HG03097 (cell line): ENCODE measurements around the gene RASL12.
"Not testable (repeated sequence)": the region's sequence is repeated elsewhere in the genome, so short reads cannot be mapped to it uniquely, and the experiment has no call there.

Source experiments
- ATAC-seq: cut with Tn5 transposase; IDR thresholded peaks from one replicate; pipeline ENCODE4 v1.9.1; 2021; ENCODE audit not compliant: unreplicated experiment, low FRiP score

The RASL12 gene, protein sequence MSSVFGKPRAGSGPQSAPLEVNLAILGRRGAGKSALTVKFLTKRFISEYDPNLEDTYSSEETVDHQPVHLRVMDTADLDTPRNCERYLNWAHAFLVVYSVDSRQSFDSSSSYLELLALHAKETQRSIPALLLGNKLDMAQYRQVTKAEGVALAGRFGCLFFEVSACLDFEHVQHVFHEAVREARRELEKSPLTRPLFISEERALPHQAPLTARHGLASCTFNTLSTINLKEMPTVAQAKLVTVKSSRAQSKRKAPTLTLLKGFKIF

DNA sequence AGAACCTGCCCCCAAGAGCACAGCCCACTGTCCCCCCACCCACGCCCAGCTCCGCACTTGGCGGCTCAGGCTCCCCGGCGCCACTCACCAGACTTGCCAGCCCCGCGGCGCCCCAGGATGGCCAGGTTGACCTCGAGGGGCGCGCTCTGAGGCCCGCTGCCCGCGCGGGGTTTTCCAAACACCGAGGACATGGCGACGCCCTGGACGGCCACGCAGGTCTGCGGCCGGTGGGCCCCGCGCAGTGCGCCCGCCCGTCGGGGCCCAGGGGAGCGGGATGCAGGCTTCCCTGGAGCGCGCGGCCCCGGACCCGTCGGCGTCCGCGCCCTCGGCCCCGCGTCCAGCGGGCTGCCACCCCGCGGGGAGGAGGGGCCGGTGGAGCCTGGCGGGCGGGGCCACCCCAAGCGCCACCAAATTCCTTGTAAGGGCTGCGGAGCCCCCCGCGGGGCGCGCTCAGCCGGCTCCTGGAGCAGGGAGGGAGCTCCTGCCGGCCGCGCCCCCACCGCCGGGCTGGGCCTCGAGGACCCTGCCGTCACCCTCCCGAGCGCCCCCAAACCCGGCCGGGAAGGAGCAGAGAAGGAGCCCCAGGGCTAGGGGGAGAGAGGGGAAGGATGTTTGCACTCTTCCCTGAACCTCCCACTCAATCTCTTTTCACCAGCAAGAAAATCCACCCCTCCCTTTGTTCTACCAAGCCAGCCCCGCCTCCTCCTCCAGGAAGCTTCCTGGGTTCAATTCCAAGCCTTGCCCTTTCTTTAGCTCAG is at the start of gene RASL12:
Gene RASL12 (minus strand): TSS at position 347 of the 758 bp plus-strand sequence. CDS start 156 bp downstream, at position 191.
- ATAC-seq = no peak

DNA sequence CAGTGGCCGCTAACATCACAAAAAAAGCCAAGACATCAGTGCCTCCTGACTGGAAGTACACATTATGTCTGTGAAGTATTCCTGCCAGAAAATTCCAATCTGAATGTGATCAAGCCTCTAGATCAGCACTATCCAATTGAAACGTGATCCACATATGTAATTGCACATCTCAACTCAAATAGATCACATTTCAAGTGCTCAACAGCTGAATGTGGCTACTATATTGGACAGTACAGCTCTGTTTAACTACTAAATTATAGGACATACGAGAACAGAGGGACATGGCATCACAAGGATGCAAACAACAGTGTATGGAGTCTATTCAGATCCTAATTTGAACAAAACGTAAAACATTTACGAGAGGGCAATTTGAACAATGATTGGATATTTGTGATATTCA is 47.8 kb upstream of the RASL12 start:
- ATAC-seq = no peak

DNA sequence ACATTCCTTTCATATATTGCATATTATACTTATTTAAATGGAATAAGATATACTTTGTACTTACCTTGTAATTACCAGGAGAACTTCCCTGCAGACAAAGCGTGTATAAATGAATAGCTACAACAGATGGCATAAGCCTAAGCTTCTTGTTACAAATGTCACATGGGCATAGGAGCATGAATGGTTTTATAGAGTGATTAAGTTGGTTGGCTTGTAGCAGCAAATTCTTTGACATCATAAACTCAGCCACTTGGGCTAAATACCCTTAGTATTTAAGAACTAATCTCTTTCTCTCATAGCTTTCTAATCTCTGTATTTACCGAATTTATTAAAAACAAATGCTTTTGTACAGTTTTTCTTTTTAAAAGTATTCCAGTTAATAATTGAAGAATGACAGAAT is 47.3 kb upstream of the RASL12 start, which contains the start of gene UBAP1L:
Gene UBAP1L (minus strand): TSS at position 115 of the 400 bp plus-strand sequence. CDS start 8,985 bp downstream, outside the sequence.
- ATAC-seq = no peak

DNA sequence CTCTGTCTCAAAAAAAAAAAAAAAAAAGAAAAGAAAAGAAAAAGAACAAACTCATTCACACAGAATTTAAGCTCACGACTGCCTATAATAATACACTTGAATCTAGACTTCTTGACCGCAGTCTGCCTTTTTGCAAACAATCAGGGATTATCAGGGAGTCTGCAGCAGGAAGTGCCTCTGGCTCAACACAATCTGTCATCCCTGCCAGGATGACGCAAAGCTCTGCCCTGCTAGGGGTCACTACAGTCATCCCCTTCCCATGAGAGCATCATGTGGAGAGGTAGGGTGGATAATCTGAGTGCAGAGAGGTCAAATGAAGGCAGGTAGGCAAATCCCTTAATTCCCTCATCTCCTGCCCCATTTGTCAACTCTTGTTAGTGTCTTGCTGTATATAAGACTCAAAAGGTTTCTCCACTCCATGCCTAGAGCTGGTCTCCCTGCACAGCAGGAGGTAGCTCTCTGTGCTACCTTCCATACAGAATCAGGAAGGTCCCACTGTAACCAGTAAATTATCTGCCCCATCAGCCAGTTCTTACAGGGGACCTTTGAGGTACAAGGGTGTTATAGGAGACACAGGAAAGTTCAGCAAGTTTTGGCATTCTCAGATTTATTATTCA is 43.0 kb upstream of the RASL12 start:
- ATAC-seq = no peak

DNA sequence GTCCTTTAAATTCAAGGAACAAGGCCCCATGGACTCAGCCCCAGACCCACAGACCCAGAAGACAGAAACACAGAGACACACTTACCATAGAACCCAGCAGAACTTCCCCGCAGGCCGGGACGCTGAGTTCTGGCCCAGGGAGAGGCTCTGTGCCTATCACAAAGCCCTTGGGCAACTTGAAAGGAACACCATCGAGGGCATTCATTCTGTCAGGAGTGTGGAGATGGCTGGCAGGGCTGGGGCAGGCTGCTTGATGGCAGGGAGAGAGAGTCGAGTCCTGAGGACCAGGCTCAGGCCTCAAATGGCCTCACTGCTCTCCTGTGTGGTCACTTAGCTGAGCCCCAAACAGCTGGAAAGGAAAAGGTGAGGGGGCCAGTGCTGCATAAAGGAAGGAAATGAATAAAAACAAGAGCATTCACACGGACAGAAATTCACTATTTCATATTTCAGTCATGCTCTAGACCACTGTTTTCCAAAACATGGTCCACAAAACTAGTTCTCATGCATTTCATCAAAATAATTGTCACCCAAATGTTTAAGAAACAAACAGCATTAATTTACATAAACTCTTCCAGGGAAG is 38.3 kb upstream of the RASL12 start:
- no peak for ATAC-seq

DNA sequence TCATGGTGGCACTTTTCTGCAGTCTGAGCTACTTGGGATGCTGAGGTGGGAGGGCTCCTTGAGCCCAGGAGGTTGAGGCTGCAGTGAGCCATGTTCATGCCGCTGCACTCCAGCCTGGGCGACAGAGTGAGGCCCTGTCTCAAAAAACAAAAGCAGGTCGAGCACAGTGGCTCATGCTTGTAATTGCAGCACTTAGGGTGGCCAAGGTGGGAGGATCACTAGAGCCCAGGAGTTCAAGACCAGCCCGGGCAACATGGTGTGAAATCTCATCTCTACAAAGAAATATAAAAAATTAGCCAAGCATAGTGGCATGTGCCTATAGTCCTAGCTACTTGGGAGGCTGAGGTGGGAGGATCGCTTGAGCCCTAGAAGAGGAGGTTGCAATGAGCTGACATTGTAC is 37.2 kb upstream of the RASL12 start:
- ATAC-seq = no peak

DNA sequence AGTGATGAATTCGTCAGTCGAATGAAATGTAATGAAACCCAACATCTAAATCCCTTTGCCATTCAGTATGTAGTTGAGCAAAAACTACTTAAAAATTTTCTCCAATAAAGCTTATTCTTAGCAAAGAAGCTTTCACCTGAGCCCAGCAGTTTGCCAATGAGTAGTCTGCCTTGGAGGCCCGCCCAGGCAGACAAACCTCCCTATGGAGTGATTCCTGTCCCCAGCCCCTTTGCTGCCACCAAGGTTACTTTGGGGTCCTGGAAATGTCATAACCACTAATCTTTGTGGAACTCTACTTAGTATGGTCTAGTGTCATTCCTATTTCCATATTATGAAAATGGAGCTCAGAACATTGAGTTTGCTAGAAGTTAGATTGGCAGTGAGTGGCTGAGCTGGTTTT is 35.1 kb upstream of the RASL12 start:
- no peak for ATAC-seq

DNA sequence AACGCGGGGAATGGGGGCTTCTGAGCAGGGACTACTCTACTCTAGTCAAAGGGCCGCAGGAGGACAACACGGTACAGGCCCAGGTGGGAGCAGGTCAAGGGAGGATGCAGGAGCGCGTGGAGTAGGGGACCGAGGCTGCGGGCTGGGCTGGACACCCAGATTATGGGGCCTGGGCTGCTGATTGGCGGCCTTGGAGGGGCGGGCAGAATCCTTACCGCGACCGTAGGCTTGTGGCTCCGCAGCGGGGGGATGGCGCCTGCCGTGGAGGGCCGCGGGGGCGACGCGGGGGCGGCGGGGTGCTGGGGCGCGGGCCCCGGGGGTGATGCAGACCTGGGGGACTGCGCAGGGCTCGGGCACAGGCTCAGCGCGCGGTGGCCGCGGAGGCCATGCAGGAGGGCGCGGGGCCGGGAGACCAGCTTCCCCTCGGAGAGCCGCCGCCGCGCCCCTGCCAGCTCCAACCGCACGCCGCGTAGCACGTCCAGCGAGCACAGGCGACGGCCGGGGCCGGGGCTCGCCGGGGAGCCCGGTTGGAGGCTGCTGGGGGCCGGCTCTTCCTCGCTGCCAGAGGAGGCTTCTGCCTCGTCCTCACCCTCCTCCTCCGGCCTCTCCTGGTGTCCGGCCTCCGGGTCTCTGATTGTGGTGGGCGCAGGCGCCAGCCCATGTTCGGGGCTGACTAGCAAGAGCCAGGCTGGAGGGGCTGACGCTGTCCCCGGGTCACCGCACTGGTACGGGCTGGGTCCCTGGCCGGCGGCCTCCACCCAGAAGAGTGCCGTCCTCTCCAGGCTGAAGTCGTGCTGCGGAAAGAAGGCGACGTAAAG is 34.3 kb upstream of the RASL12 start:
- no peak for ATAC-seq

DNA sequence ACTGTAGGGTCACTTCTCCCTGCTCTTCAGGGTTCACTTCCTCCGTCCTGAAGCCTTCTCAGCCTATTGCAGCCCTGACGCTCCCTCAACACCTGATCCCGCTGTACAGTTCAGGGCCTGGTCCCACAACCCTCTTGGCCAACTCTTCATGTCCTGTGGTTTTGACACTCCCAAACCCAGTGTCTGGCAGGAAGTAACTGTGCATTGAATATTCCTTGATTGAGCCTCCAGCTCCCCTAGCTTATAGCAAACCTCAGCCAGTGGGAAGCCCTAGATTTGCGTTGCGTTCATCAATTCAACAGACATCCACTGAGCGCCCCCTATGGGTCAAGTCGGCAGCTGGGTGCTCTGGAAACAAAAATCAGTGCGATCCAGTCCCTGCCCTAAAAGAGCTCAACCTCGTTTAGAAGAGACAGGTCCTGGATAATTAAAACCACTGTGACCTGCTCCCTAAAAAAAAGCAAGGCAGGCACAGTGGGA is 33.7 kb upstream of the RASL12 start:
- no peak for ATAC-seq

DNA sequence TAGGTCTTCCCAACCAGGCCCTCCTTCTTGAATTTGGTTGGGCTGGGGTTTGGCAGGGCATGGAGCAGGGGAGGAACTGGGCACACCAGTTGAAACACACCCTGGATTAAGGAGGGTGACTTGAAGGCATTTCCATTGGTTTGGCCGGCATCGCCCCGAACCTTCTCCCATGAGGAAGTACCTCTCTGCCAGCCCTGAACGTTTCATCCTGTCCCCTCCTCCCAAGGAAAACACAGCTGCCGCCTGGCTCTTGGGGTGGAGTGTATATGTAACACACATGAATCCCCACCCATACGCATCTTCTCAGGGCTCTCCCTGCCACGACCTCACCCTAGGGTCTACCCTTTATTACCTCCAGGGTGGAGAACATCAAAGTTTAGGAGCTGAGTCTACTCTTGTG is 32.7 kb upstream of the RASL12 start:
- ATAC-seq = no peak

DNA sequence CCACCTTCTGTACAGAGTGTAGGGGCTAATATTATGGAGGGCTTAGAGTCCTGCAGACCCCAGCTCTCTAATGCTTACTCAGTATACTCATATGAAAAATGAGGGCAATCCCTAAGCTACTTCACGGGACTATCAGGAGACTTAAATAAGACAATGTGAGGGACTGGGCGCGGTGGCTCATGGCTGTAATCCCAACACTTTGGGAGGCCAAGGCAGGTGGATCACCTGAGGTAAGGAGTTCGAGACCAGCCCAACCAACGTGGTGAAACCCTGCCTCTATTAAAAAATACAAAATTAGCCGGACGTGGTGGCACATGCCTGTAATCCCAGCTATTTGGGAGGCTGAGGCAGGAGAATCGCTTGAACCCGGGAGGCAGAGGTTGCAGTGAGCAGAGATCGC is 32.0 kb upstream of the RASL12 start:
- not testable (repeated sequence) for ATAC-seq

DNA sequence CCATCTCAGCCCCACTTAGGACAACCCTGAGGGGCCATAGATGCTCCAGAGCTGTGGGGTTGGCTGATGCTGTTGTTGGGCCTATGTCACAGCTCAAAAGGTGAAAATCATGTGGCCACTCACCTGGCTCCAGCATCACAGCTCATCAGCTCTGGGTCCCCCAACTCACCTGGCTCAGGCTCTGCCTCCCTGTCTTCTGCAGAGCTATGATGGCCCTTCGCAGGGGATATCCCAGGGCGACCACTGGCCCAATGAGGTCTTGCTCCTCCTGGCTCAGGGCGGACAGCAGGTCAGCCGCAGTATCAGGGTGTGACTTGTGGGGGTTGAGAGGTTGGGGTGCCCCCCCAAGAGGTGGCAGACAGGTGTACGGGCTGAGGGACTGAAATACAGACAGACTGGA is 31.5 kb upstream of the RASL12 start:
- no peak for ATAC-seq

DNA sequence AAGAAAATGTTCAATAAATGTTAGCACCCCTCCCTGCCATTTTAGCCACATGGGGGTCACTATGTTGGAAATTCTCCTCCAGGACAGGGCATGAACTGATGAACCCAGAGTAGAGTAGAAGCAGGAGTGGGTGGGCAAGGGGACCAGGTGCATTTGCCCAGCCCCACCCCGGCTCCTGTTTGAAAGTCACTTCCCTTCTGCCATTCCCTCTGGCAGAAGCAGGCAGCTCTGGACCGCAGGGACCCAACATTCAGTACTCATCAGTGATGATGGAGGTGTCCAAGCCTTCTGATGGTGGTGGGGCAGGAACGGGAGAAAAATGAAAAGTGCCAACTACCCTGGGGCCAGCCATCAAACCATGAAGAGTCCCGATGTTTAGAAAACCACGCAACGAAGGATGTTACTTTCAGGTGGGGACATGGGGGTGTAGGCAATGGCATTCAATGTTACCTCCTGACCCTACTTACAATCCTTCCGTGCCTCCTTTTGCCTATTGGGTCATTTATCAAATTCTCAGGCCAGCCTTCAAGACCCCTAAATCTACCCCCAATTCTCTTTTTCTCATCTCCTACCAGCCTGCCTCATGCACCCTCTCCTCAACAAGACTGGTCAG is 30.0 kb upstream of the RASL12 start:
- ATAC-seq = no peak

DNA sequence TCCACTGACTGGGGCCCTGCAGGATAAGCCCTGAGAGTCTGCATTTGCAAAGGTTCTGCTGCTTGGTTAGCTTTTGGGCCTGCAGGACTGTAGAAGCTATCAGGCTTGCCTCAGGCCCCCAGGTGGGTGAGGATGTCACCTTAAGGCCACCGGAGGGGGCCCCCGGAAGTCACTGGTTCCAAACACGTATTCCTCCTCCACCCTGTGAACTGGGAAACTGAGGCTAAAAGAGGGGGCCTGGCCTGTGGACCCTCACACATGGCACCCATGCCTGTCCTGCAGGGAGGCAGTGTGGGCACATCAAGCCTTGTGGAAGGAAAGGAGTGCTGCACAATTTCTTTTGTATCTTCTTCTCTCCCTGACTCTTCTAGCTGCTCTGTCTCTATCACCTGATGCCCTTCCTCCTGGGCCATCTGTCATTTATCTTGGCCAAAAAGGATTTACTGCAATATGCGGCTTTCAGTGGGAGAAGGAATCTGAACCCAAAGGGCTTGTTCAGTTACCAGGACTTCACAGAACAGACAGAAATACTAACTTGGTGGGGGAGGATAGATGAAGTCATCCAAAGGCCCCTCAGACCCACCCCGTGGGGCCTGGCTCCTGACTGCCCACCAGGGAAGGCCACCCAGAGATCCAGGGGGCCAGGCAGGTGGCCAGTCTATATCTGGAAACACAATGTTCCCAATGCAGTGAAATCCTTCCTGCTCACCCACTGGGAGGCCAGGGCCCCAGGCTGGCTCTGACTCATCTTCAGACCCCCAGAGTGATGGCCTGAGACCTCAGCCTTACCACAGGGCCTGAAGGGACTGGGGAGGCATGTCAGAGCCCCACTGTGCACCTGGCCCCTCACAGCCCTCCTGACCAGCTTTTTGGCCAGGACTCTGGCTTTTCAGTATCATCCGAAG is 28.9 kb upstream of the RASL12 start:
- no peak for ATAC-seq

DNA sequence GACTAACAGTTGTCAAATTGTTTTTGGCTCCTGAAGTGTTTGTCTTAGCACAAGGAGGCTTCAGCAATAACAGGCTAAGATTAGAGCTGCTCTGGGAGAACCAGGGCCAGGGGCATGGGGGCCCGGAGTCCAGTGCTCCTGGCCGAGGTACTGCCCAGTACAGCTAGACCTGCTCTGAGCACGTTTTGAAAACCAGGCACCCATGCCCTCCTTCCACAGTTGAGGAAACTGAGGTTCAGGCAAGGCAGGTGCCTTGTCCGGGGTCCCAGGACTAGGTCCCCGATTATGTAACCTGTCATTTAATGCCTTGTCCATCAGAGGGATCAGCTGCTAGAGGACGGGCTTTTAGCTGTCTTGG is 27.9 kb upstream of the RASL12 start:
- ATAC-seq = no peak

DNA sequence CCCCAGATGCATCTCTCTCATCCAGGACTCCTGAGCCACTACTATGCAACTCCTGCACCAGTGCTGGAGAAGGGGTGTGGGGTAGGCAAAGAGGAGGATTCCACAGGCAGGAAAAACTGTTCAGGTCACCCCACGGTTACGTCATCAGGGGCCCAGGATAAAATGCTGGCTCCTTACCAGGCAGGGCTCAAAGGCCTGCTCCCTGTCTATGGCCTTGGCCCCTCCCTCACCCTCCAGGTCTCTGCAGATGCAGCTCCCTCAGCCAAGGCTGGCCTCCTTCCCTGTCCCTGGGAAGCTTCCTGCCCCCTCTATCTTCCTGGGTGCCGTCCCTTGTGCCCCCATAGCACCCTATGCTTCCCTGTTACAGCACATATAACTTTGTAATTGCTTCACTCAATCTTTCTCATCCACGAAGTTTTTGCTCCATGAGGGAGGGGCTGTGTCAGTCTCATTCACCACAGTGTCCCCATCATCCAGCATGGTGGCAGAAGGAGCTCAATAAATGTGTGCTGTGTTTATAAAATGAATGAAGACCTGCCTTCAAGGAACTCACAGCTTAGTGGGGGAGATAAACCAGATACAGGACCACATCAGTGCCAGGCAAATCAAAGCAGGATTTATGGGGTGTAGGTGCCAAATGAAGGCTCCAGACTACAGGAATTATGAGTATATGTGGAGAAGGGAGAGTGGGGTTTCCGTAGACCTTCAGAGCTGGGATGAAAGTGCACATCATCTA is 27.4 kb upstream of the RASL12 start:
- ATAC-seq = no peak

DNA sequence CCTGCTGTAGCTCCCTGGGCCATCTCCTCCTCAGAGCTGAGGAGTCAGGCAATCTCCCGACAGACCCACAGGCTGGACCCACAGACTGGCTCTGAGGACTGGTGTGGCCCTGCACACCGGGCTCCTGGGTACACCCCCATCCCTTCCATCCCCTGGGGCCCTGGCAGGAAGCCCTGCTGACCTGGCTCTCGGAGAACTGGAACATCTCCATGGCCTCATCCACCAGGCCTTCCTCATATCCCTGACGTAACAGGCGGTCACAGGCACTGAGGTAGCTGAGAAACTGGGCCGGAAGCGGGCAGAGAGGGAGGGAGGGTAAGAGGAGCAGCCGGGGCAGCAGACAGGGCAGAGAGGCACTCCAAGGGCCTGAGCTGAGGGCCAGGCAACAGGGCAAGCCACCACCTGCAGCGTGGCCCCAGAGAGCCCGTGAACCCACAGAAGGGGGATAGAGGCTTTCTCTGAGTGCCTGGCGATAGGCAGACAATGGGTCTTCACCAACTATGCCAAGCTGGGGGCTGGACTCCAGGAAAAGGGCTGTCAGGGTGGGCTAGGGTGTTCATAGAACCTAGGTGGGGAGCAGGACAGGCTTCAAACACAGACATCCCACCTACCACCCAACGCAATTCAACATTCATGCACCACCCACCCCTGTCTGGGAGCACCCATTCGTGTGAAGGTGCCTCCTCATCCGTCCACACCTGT is 26.7 kb upstream of the RASL12 start:
- ATAC-seq = no peak

DNA sequence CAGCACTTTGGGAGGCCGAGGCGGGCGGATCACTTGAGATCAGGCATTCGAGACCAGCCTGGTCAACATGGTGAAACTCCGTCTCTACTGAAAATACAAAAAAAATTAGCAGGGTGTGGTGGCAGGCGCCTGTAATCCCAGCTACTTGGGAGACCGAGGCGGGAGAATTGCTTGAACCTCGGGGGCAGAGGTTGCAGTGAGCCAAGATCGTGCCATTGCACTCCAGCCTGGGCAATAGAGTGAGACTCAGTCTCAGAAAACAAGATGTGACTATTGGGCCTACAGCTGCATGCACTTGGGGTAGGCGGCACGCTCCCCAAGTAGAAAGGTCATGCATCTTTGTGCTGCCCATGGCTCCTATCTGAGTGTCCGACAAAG is 26.0 kb upstream of the RASL12 start:
- ATAC-seq = not testable (repeated sequence)
